ENCODE results near the gene TRIM32.

TRIM32 gene

GRCh38 chr9:116687074-116687753 lies at the start of gene TRIM32:
TSS of gene TRIM32 (plus strand) at chr9:116687305. CDS start at chr9:116697743, 10,438 bp downstream.
- DNase-seq (ENCODE audit: low read depth): peak; percentile 91

GRCh38 chr9:116639251-116639741 lies 47.8 kb upstream of the TRIM32 start:
- DNase-seq (ENCODE audit: low read depth): no peak

GRCh38 chr9:116641292-116642059 lies 45.6 kb upstream of the TRIM32 start:
- no peak for DNase-seq (ENCODE audit: low read depth)

- DNase-seq (ENCODE audit: low read depth): no peak
These were observed 43.4 kb upstream of the TRIM32 start for GRCh38 chr9:116643691-116644090.

GRCh38 chr9:116644091-116644688 lies 42.9 kb upstream of the TRIM32 start:
- no peak for DNase-seq (ENCODE audit: low read depth)

GRCh38 chr9:116646661-116647514 lies 40.2 kb upstream of the TRIM32 start:
- DNase-seq (ENCODE audit: low read depth): no peak

GRCh38 chr9:116647515-116647809 lies 39.6 kb upstream of the TRIM32 start:
- no peak for DNase-seq (ENCODE audit: low read depth)

GRCh38 chr9:116653348-116654058 lies 33.6 kb upstream of the TRIM32 start:
- DNase-seq (ENCODE audit: low read depth): no peak

- no peak for DNase-seq (ENCODE audit: low read depth)
These were observed 33.1 kb upstream of the TRIM32 start for GRCh38 chr9:116654059-116654355.

GRCh38 chr9:116656501-116656971 lies 30.6 kb upstream of the TRIM32 start:
- no peak for DNase-seq (ENCODE audit: low read depth)

GRCh38 chr9:116656977-116657376 lies 30.1 kb upstream of the TRIM32 start:
- no peak for DNase-seq (ENCODE audit: low read depth)

GRCh38 chr9:116658265-116658664 lies 28.8 kb upstream of the TRIM32 start:
- DNase-seq (ENCODE audit: low read depth): no peak

- DNase-seq (ENCODE audit: low read depth): no peak
These were observed 25.8 kb upstream of the TRIM32 start for GRCh38 chr9:116661037-116661954.

- no peak for DNase-seq (ENCODE audit: low read depth)
These were observed 24.3 kb upstream of the TRIM32 start for GRCh38 chr9:116662646-116663310.

- no peak for DNase-seq (ENCODE audit: low read depth)
These were observed 23.5 kb upstream of the TRIM32 start for GRCh38 chr9:116663581-116663980.

GRCh38 chr9:116668970-116669695 lies 18.0 kb upstream of the TRIM32 start:
- no peak for DNase-seq (ENCODE audit: low read depth)

GRCh38 chr9:116671605-116672004 lies 15.5 kb upstream of the TRIM32 start:
- DNase-seq (ENCODE audit: low read depth): no peak

- no peak for DNase-seq (ENCODE audit: low read depth)
These were observed 13.7 kb upstream of the TRIM32 start for GRCh38 chr9:116673375-116673774.

Data from stimulated activated CD8-positive, alpha-beta memory T cell treated with anti-CD3 and anti-CD28 coated beads, Interleukin-7, amount 100 ng/mL, for 24 hours (primary cell).